ENCODE measurements around the gene CADM1. TPM values are rescaled to one million over a fixed set of nuclear protein-coding genes. Genes with fewer than 3 reads are reported as not detected.

CADM1 gene
- total RNA-seq, 2 donors from 2014 or later, result 49.6 to 137 TPM

DNA sequence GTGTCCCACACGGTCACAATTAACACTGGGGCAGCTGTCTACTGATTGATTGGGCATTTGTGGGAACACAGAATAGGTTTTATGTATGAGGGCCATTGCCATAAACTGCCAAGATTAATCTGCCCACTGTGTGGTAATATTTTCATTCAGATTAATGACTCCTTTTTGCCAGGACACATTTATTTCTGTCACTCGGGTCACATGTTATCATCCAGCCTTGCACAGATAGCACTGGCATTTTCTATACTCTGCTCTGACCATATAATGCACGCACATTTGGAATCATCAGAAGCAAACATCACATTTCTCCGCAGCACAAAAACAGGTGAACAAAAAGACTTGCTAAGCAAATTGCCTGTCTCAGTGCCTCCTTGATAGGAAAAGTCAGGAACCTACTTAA is 138.3 kb downstream of the CADM1 start:
- no peak overlapping the region for H3K27ac ChIP-seq
- 93% methylated on average over 4 of the region's 4 CpGs for WGBS
- H3K4me1 ChIP-seq (replicated peaks), result no peaks in the 10 kb centered on the region
- H3K9me3 ChIP-seq, result no peaks in the 10 kb centered on the region
- H3K4me3 ChIP-seq, result no peak overlapping the region
- no peaks in the 10 kb centered on the region for H3K36me3 ChIP-seq
- intact Hi-C loops (cut with DNase I), result no loop called here
- DNase-seq (ENCODE audit: low spot score), result no peak
- TF ChIP-seq POLR2A (IDR thresholded peaks at IDR 0.05) (no peak), CTCF (IDR thresholded peaks at IDR 0.05) (no peak), POLR2AphosphoS5 (IDR thresholded peaks at IDR 0.05) (no peak)
- H3K27me3 ChIP-seq (replicated peaks; ENCODE audit: insufficient read depth), result no peaks in the 10 kb centered on the region

GRCh38 chr11:115364896-115365295 is 139.3 kb downstream of the CADM1 start:
- no peak for DNase-seq (ENCODE audit: low spot score)
- no peaks in the 10 kb centered on the region for H3K4me1 ChIP-seq (replicated peaks)
- no peaks in the 10 kb centered on the region for H3K36me3 ChIP-seq
- H3K4me3 ChIP-seq, result no peak overlapping the region
- intact Hi-C loops (cut with DNase I), result no loop called here
- WGBS, result 86% methylated on average over 3 of the region's 3 CpGs
- no peaks in the 10 kb centered on the region for H3K27me3 ChIP-seq (replicated peaks; ENCODE audit: insufficient read depth)
- no peaks in the 10 kb centered on the region for H3K9me3 ChIP-seq
- no peak for TF ChIP-seq POLR2A (IDR thresholded peaks at IDR 0.05)
- no peak for TF ChIP-seq CTCF (IDR thresholded peaks at IDR 0.05)
- no peak for TF ChIP-seq POLR2AphosphoS5 (IDR thresholded peaks at IDR 0.05)
- no peak overlapping the region for H3K27ac ChIP-seq

DNA sequence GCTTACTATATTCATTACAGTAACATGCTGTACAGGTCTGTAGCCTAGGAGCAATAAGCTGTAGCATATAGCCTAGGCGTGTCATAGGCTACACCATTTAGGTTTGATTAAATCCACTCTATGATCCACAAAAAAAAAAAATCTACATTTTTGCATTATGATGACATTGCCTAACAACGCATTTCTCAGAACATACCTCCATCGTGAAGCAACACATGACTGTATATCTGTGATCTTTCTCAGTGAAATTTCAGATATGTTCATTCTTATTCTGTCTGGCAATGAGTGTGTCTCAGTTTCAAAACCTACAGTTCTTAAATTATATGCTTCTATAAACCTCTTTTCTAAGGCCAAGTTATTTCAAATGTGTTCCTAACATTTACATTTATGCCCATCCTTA is 140.3 kb downstream of the CADM1 start:
- DNase-seq (ENCODE audit: low spot score), result no peak
- no peaks in the 10 kb centered on the region for H3K4me1 ChIP-seq (replicated peaks)
- intact Hi-C loops (cut with DNase I), result no loop called here
- no peaks in the 10 kb centered on the region for H3K9me3 ChIP-seq
- no peak overlapping the region for H3K4me3 ChIP-seq
- no peak for TF ChIP-seq CTCF (IDR thresholded peaks at IDR 0.05)
- H3K27ac ChIP-seq, result no peak overlapping the region
- WGBS, result 94% methylated on average over 3 of the region's 3 CpGs
- H3K36me3 ChIP-seq, result no peaks in the 10 kb centered on the region
- no peaks in the 10 kb centered on the region for H3K27me3 ChIP-seq (replicated peaks; ENCODE audit: insufficient read depth)

GRCh38 chr11:115363426-115363825 is 140.8 kb downstream of the CADM1 start:
- H3K4me3 ChIP-seq, result no peak overlapping the region
- no peaks in the 10 kb centered on the region for H3K36me3 ChIP-seq
- H3K9me3 ChIP-seq, result no peaks in the 10 kb centered on the region
- H3K4me1 ChIP-seq (replicated peaks), result no peaks in the 10 kb centered on the region
- H3K27me3 ChIP-seq (replicated peaks; ENCODE audit: insufficient read depth), result no peaks in the 10 kb centered on the region
- no peak for DNase-seq (ENCODE audit: low spot score)
- WGBS, result 95% methylated on average over 2 of the region's 2 CpGs
- TF ChIP-seq POLR2A (IDR thresholded peaks at IDR 0.05) (no peak), CTCF (IDR thresholded peaks at IDR 0.05) (no peak), POLR2AphosphoS5 (IDR thresholded peaks at IDR 0.05) (no peak)
- no peak overlapping the region for H3K27ac ChIP-seq
- intact Hi-C loops (cut with DNase I), result no loop called here

DNA sequence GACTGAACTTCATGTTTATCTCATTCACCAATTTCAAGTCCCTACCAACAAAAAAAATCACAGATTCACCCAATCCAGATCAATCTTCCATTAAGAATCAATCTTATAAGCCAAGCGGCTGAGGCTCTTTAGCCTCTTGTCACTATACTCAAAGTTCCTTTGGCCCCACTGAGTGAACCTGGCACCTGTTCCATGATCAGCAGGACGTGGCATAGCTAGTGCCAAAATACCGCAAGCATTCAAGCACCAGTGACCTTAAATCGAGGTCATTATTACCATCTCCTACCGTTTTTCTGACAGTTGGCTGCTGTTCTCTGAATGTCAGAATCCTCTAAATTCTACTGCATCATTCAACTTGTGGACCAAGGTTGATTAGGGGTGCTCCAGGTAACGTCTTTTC is 141.2 kb downstream of the CADM1 start:
- Histone ChIP-seq H3K27me3 (replicated peaks; ENCODE audit: insufficient read depth) (no peaks in the 10 kb centered on the region), H3K36me3 (no peaks in the 10 kb centered on the region), H3K4me3 (no peak overlapping the region), H3K9me3 (no peaks in the 10 kb centered on the region), H3K27ac (no peak overlapping the region), H3K4me1 (replicated peaks) (no peaks in the 10 kb centered on the region)
- TF ChIP-seq POLR2A (IDR thresholded peaks at IDR 0.05) (no peak), CTCF (IDR thresholded peaks at IDR 0.05) (no peak), POLR2AphosphoS5 (IDR thresholded peaks at IDR 0.05) (no peak)
- DNase-seq (ENCODE audit: low spot score), result no peak
- 93% methylated on average over 6 of the region's 6 CpGs for WGBS
- intact Hi-C loops (cut with DNase I), result no loop called here

Data from prostate gland (tissue), 2 donors.